ENCODE measurements around the gene TNNC1.

DNA sequence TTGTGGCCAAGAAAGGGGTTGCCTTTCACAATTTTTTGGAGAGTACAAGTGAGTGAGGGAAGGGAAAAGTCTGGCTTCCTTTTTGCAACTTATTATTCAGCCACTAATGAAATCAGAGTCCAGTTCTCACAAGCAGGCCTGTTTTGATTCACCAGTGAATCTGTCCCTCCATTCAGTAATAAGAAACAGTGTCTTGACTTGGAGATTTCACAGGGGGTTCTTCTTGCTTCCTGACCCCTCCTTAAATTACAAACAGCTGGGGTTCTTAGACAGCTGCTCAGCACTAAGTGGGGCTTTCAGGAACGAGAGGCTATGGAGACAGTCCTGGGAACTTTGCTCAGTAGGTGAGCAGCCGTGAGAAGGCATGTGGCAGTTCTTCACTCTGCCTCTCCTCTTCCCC is 33.5 kb downstream of the TNNC1 start:
- TF ChIP-seq, protein P1, sequence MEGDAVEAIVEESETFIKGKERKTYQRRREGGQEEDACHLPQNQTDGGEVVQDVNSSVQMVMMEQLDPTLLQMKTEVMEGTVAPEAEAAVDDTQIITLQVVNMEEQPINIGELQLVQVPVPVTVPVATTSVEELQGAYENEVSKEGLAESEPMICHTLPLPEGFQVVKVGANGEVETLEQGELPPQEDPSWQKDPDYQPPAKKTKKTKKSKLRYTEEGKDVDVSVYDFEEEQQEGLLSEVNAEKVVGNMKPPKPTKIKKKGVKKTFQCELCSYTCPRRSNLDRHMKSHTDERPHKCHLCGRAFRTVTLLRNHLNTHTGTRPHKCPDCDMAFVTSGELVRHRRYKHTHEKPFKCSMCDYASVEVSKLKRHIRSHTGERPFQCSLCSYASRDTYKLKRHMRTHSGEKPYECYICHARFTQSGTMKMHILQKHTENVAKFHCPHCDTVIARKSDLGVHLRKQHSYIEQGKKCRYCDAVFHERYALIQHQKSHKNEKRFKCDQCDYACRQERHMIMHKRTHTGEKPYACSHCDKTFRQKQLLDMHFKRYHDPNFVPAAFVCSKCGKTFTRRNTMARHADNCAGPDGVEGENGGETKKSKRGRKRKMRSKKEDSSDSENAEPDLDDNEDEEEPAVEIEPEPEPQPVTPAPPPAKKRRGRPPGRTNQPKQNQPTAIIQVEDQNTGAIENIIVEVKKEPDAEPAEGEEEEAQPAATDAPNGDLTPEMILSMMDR (IDR thresholded peaks at IDR 0.05): no peak
- TF ChIP-seq POLR2A (IDR thresholded peaks at IDR 0.05): no peak

Measured in adrenal gland (tissue), 5 donors.